BE2C (cell line): ENCODE results near the gene FOXL1.

Experiments used
- DNase-seq: peaks from one replicate; pipeline ENCODE4 v3.0.0-alpha.2; 2020
- H3K27me3 ChIP-seq: fragments of 250-450 bp; sonication (Bioruptor Pico); 2 replicates; pipeline ENCODE4 v1.5.1; 2020; ENCODE audit warnings: mild to moderate bottlenecking
- H3K36me3 ChIP-seq: fragments of 250-450 bp; sonication (Bioruptor Pico); 2 replicates; pipeline ENCODE4 v1.5.1; 2020; ENCODE audit warnings: mild to moderate bottlenecking
- H3K4me1 ChIP-seq: fragments of 250-450 bp; sonication (Bioruptor Pico); 2 replicates; pipeline ENCODE4 v1.5.1; 2020
- H3K4me3 ChIP-seq: 2 replicates; pipeline ENCODE4 v1.5.1; 2011; ENCODE audit warnings: low read depth, low read length
- H3K9me3 ChIP-seq: fragments of 250-450 bp; sonication (Bioruptor Pico); 2 replicates; pipeline ENCODE4 v1.5.1; 2020
- TF ChIP-seq, protein P1 (sequence below): IDR thresholded peaks from 2 replicates; pipeline ENCODE4 v1.5.1; 2012; ENCODE audit warnings: mild to moderate bottlenecking, low read depth, low read length

Gene FOXL1

DNA sequence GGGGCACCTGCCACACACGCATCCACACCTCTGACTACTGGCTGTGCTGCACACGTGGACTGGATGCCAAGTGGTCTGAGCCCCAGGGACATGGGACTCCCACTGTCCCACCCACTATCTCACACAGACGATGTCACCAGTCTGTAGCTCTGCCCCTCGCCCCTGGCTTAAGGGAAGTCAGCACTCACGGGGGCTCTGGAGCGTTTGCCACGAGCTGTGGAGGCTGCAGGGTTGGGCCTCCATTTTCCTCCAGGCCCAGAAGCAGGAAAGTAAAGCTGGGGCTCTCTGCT lies 45.9 kb upstream of the FOXL1 start:
- Histone ChIP-seq H3K4me3 (no peak overlapping the region), H3K4me1 (no peaks in the 10 kb centered on the region), H3K36me3 (no peaks in the 10 kb centered on the region; the same call in 1 of the 2 replicates), H3K27me3 (no peaks in the 10 kb centered on the region), H3K9me3 (no peaks in the 10 kb centered on the region)
- DNase-seq = no peak
- TF ChIP-seq, protein P1, sequence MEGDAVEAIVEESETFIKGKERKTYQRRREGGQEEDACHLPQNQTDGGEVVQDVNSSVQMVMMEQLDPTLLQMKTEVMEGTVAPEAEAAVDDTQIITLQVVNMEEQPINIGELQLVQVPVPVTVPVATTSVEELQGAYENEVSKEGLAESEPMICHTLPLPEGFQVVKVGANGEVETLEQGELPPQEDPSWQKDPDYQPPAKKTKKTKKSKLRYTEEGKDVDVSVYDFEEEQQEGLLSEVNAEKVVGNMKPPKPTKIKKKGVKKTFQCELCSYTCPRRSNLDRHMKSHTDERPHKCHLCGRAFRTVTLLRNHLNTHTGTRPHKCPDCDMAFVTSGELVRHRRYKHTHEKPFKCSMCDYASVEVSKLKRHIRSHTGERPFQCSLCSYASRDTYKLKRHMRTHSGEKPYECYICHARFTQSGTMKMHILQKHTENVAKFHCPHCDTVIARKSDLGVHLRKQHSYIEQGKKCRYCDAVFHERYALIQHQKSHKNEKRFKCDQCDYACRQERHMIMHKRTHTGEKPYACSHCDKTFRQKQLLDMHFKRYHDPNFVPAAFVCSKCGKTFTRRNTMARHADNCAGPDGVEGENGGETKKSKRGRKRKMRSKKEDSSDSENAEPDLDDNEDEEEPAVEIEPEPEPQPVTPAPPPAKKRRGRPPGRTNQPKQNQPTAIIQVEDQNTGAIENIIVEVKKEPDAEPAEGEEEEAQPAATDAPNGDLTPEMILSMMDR = no peak

DNA sequence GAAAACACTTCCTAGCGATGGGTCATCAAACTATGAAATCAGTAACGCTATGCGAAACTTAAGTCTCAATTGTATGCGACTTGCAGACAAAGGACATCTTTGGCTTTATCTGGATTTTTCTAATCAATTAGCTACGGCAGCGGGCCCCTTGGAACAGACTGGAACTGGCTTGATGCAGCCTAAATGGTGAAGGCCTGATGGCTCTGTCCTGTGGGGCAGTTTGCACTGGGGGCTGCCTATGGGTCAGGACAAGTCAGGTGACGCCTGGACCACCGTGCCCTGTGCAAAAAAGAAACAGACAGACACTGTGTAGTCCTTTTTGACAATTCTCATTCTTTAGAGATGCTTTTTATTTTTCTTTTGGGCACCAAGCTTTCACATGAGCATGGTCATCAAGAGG lies 45.3 kb upstream of the FOXL1 start:
- no peaks in the 10 kb centered on the region for H3K9me3 ChIP-seq
- TF ChIP-seq, protein P1 = no peak
- H3K36me3 ChIP-seq = peaks cover 3% of the 10 kb centered on the region; the same call in 1 of the 2 replicates
- H3K4me3 ChIP-seq = no peak overlapping the region
- no peaks in the 10 kb centered on the region for H3K4me1 ChIP-seq
- H3K27me3 ChIP-seq = no peaks in the 10 kb centered on the region
- DNase-seq = no peak

DNA sequence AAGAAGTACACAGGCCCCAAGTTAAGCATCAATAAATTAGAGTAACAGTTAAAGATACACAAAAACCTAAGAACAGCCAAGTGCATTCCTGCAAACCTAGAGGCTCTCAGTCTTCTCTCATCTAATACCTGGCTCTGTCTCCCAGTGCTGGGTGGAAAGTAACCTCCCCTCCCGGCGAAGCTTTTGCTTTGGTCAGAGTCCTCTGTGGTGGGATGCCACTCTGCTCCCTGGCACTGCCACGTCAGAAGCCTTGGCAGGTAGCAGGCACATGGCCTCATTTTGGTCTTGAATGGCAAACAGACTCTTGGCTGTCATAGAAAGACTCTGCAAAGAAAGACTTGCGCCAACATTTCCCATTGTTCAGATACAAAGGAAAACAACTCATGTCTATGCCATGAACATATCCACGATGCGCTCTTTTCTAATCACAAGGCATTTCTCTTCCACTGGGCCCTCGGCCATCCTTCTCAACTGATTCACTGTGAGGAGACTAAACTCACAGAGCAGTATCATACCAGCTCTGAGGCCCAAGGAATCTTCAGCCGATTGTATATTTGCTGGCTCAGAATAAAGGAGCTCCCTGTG lies 44.5 kb upstream of the FOXL1 start:
- Histone ChIP-seq H3K9me3 (no peaks in the 10 kb centered on the region), H3K4me1 (no peaks in the 10 kb centered on the region), H3K36me3 (peaks cover 3% of the 10 kb centered on the region), H3K27me3 (no peaks in the 10 kb centered on the region), H3K4me3 (no peak overlapping the region)
- no peak for DNase-seq
- TF ChIP-seq, protein P1 = no peak

DNA sequence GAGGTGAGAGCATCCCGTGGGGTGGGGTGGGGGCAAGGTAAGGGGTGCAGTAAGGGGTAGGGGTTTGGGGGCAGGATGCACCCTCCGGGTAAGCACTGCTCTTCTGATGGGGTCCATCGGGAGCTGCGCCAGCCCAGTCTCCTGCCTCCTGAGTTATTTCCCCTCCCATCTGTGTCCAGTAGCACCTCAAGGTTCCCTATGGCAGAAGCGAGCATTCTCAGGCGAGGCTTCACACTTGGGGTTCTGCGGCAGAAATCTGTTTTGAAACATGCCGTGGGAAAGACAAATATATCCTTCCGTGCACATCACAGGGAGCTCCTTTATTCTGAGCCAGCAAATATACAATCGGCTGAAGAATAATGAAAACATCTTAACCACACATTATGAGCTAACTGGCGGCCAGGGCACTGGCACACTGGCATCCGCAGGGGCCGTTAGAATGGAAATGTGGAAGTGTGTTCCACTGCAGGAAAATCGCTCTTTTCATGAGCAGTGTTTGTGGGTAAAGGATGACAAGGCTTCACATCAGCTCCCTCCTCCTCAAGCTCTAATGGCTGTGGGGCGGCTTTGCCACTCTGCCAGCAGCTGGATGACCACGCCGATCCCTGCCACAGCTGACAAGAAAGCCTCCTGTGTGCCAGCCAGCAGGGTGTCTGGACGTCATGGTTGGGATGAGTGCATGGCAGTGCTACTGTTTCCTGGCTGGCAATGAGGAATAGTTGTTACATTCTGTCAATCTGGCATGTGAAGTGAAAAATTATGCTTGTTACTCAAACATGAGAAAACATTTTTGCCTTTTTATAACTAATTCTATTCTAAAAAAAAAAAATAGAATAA lies 43.4 kb upstream of the FOXL1 start:
- DNase-seq = no peak
- Histone ChIP-seq H3K36me3 (peaks cover 7% of the 10 kb centered on the region), H3K4me1 (no peaks in the 10 kb centered on the region), H3K9me3 (no peaks in the 10 kb centered on the region), H3K4me3 (no peak overlapping the region), H3K27me3 (no peaks in the 10 kb centered on the region)
- TF ChIP-seq, protein P1 = no peak

DNA sequence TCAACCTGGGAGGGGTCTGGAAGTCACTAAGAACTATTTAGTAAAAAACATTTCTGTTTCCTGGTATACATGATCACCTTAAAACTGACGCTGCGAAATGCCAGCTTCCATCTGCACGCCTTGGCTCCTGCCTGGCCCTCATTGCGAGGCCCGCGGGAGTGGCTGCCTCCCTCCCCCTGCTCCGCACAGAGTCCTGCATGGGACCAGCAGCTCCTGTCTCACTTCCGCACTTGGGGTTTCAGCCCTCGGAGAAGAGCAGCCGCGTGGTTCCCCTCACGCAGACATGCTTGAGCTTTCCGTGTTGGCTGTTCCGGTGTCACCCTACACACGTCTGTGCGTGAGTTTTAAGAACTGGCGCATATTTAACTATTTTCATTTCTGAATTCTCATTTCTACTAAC lies 41.7 kb upstream of the FOXL1 start:
- Histone ChIP-seq H3K9me3 (no peaks in the 10 kb centered on the region), H3K27me3 (no peaks in the 10 kb centered on the region), H3K36me3 (peaks cover 18% of the 10 kb centered on the region), H3K4me3 (no peak overlapping the region), H3K4me1 (no peaks in the 10 kb centered on the region)
- TF ChIP-seq, protein P1 = no peak
- no peak for DNase-seq

DNA sequence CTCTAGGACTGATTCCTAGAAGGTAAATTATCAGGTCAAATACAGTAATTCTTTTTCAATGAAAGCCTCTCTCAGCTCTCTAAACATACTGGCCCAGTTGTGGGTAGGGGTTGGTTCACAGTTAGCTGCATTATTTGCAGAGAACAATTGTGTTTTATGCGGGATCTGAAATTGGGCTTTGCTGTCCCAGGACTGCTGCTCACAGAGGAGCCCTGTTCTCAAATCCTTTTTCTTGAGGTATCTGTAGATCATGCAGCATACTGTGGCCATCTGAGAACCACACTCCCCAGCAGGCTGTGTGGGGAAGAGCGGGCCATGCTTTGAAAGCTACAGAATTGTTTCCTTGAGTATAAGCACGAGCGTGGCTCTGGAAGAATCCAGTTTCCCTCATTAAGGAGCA lies 40.9 kb upstream of the FOXL1 start:
- Histone ChIP-seq H3K36me3 (peaks cover 21% of the 10 kb centered on the region), H3K4me1 (no peaks in the 10 kb centered on the region), H3K27me3 (no peaks in the 10 kb centered on the region), H3K4me3 (no peak overlapping the region), H3K9me3 (no peaks in the 10 kb centered on the region)
- TF ChIP-seq, protein P1 = no peak
- no peak for DNase-seq
